Measurements from ENCODE around the gene LRRC56.

DNA sequence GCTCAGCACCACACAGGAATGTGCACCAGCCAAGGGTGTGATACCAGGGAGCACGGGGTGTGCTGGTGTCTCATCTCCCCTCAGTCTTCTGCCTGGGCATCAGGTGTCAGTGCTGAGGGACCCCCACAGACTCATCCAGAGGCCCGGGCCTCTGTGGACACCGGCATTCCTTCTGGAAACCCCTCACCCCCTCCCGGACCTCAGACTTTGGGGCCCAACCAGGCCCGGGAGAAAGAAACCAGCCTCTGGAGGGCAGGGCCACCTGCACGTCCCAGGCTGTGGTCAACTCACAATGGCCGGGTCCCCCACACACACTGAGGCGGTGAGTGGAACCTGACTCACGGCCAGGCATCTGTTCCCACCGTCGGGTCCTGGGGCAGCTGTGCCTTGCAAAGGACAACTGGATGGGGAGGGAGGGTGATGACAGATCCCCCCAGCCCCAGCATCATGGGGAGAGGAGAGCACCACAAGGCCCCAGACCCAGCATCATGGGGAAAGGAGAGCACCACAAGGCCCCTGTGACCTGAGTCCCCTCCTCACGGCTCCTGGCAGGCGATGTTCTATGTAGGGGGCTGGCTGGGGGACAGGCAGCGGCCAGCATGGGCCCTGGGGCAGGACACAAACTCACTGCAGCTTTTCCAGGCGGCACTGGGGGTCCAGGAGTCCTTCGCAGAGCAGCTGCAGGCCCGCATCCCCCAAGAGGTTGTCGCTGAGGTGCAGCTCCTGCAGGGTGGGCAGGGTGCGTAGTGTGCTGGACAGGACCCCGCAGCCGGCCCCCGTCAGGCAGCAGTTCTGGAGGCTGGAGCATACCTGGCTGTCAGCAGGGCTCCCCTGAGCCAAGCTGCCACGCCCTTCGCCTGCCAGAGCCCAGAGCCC is 37.9 kb upstream of the LRRC56 start:
- TF ChIP-seq, protein P1, sequence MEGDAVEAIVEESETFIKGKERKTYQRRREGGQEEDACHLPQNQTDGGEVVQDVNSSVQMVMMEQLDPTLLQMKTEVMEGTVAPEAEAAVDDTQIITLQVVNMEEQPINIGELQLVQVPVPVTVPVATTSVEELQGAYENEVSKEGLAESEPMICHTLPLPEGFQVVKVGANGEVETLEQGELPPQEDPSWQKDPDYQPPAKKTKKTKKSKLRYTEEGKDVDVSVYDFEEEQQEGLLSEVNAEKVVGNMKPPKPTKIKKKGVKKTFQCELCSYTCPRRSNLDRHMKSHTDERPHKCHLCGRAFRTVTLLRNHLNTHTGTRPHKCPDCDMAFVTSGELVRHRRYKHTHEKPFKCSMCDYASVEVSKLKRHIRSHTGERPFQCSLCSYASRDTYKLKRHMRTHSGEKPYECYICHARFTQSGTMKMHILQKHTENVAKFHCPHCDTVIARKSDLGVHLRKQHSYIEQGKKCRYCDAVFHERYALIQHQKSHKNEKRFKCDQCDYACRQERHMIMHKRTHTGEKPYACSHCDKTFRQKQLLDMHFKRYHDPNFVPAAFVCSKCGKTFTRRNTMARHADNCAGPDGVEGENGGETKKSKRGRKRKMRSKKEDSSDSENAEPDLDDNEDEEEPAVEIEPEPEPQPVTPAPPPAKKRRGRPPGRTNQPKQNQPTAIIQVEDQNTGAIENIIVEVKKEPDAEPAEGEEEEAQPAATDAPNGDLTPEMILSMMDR (IDR thresholded peaks at IDR 0.05; ENCODE audit: insufficient read depth, low read length) = no peak
- TF ChIP-seq REST (IDR thresholded peaks at IDR 0.05; ENCODE audit: insufficient replicate concordance, low read depth) (no peak), POLR2AphosphoS5 (IDR thresholded peaks at IDR 0.05; ENCODE audit: low read depth) (no peak), GABPA (IDR thresholded peaks at IDR 0.05; ENCODE audit: low read depth) (no peak)

Measured in HL-60 (cell line).